ENCODE data around the gene MXRA7. TPM values are rescaled to one million over a fixed set of nuclear protein-coding genes. Genes with fewer than 3 reads are reported as not detected.

MXRA7 gene
- total and polyA plus RNA-seq, 2 of the 4 experiments (the other 2 are of a cell fraction): 168 to 231 TPM

GRCh38 chr17:76670718-76671122 lies 40.0 kb downstream of the MXRA7 start:
- no peak for ATAC-seq (ENCODE audit: low read depth)
- Histone ChIP-seq H2AFZ (replicated peaks; ENCODE audit: low read length, poor library complexity) (peak overlapping the region; percentile 99), H3K9me3 (ENCODE audit: control insufficient read depth, insufficient read depth, low read length) (no peaks in the 10 kb centered on the region), H3K4ac (ENCODE audit: low read depth, low read length) (peak overlapping the region; percentile 95), H3K27ac (ENCODE audit: insufficient read depth, low read length) (peak overlapping the region; percentile 81; the same call in 1 of the 2 replicates), H2AK5ac (ENCODE audit: low read depth, low read length) (0 out of 2 replicates have a peak overlapping the region, but pooled peaks have one; percentile 95), H3K23ac (ENCODE audit: low read depth, low read length) (no peak overlapping the region; the same call in 1 of the 2 replicates), H2BK5ac (ENCODE audit: low read depth, low read length, poor library complexity, severe bottlenecking) (peak overlapping the region; percentile 84), H2AK9ac (replicated peaks; ENCODE audit: low read depth, low read length, poor library complexity) (peak overlapping the region; percentile 66), H2BK20ac (ENCODE audit: low read depth, low read length) (no peak overlapping the region), H3K4me2 (ENCODE audit: low read depth, low read length) (no peak overlapping the region), H3K9ac (ENCODE audit: low read depth, low read length) (0 out of 2 replicates have a peak overlapping the region, but pooled peaks have one; percentile 66), H3K4me1 (ENCODE audit: control insufficient read depth, insufficient read depth, low read length) (peaks cover 19% of the 10 kb centered on the region), H3K79me1 (ENCODE audit: low read depth in 1 of 2, low read length in 2 of 2) (peaks cover 0 to 31% of the 10 kb centered on the region in 2 experiments; a peak in 2 of 4 replicates), H3K9me1 (ENCODE audit: insufficient read depth, low read length) (peaks cover 18% of the 10 kb centered on the region), H2BK120ac (ENCODE audit: low read depth, low read length) (no peak overlapping the region), H4K5ac (ENCODE audit: low read depth, low read length) (peak overlapping the region; percentile 94), H4K20me1 (ENCODE audit: insufficient read depth, low read length) (no peaks in the 10 kb centered on the region), H3K14ac (replicated peaks; ENCODE audit: low read depth, low read length) (no peak overlapping the region), H3K36me3 (ENCODE audit: control insufficient read depth, insufficient read depth, low read length) (peaks cover 8% of the 10 kb centered on the region), H4K8ac (ENCODE audit: low read depth in 2 of 2, low read length in 2 of 2) (peak overlapping the region; percentile 97 to 98; a peak in 3 of 4 replicates), H2BK15ac (ENCODE audit: low read depth, low read length) (peak overlapping the region; percentile 71; the same call in 1 of the 3 replicates), H3K27me3 (ENCODE audit: control insufficient read depth, insufficient read depth, low read length) (no peaks in the 10 kb centered on the region), H3K56ac (ENCODE audit: extremely low read depth, insufficient read depth, low read length) (no peak overlapping the region), H3K18ac (ENCODE audit: low read depth, low read length) (no peak overlapping the region), H3K4me3 (ENCODE audit: insufficient read depth, low read depth, low read length) (no peak overlapping the region), H4K91ac (ENCODE audit: insufficient read depth, low read depth, low read length) (peak overlapping the region; percentile 89; the same call in 1 of the 2 replicates)
- POLR2A ChIA-PET (ENCODE audit: unreplicated experiment): interaction anchor here (0.6 kb wide), 1 partner anchor 9 kb away, joined by 7 read pairs; no protein-coding TSS in a partner anchor
- CTCF ChIA-PET: no interaction called here
- WGBS, 2 experiments (ENCODE audit: extremely low coverage in 2 of 2, insufficient read length in 1 of 2): 80% methylated on average over 1 of the region's 9 CpGs; no CpG with 5 or more reads in 1 of the 2 experiments
- dilution Hi-C loops (cut with HindIII; ENCODE audit: low sequenced_read_pairs, unreplicated experiment): no loop called here
- no peak for TF ChIP-seq MAFK (IDR thresholded peaks at IDR 0.05; ENCODE audit: low read depth, low read length)
- TF ChIP-seq SMC3 (IDR thresholded peaks at IDR 0.05; ENCODE audit: low read depth, low read length): no peak
- no peak for TF ChIP-seq MXI1 (IDR thresholded peaks at IDR 0.05; ENCODE audit: borderline replicate concordance, low read depth, low read length)
- no peak for TF ChIP-seq RAD21 (IDR thresholded peaks at IDR 0.05; ENCODE audit: low read length)
- no peak for TF ChIP-seq USF2 (IDR thresholded peaks at IDR 0.05; ENCODE audit: low read depth, low read length)
- TF ChIP-seq NFE2L2 (IDR thresholded peaks at IDR 0.05; ENCODE audit: low read depth, low read length): no peak
- no peak for TF ChIP-seq BHLHE40 (IDR thresholded peaks at IDR 0.05; ENCODE audit: low read depth, low read length)
- no peak for TF ChIP-seq RCOR1 (IDR thresholded peaks at IDR 0.05; ENCODE audit: insufficient replicate concordance, low read length)
- TF ChIP-seq FOS (IDR thresholded peaks at IDR 0.05; ENCODE audit: low read depth, low read length): no peak
- TF ChIP-seq ELK1 (IDR thresholded peaks at IDR 0.05; ENCODE audit: borderline replicate concordance, low read depth, low read length): no peak
- TF ChIP-seq RFX5 (IDR thresholded peaks at IDR 0.05; ENCODE audit: low read depth, low read length): no peak
- TF ChIP-seq POLR2A (IDR thresholded peaks at IDR 0.05; ENCODE audit: low read depth, low read length): no peak
- TF ChIP-seq MAZ (IDR thresholded peaks at IDR 0.05; ENCODE audit: borderline replicate concordance, low read depth, low read length): no peak
- TF ChIP-seq CTCF (conservative IDR thresholded peaks at IDR 0.05; ENCODE audit: low read depth, low read length): no peak
- no peak for TF ChIP-seq CEBPB (IDR thresholded peaks at IDR 0.05; ENCODE audit: low read depth, low read length)
- no peak for TF ChIP-seq CHD1 (IDR thresholded peaks at IDR 0.05; ENCODE audit: low read depth, low read length)
- DNase-seq: no peak
- BruUV-seq (replicated peaks): no TSS peak
- in situ Hi-C loops (cut with MboI; ENCODE audit: low sequenced_read_pairs): no loop called here
- intact Hi-C loops (cut with micrococcal nuclease): loop anchor here (5.0 kb wide), 1 partner anchor 113 kb away; no protein-coding TSS in a partner anchor

Measured in IMR-90 (cell line).